B cell (primary cell): ENCODE data around the gene VWA5B1. TPM values are rescaled to one million over a fixed set of nuclear protein-coding genes. Genes with fewer than 3 reads are reported as not detected.
A peak's percentile ranks its signal among the peaks of the same experiment; 100 is the strongest.

ENCODE experiments used
- ATAC-seq: fragments of 200-7000 bp; cut with Tn5 transposase; one replicate; pipeline ENCODE4 v1.10.0; 2021; ENCODE audit warnings: low read depth, mild to moderate bottlenecking, moderate number of reproducible peaks, moderate library complexity
- CTCF ChIA-PET: fragments of 350-600 bp; sonication (Branson Sonifier 250); formaldehyde crosslinking; loops from one replicate; lab custom pipeline; 2021; ENCODE audit warnings: antibody characterized with exemption, inconsistent platforms; lab: Charles Lee
- POLR2A ChIA-PET: fragments of 350-600 bp; sonication (Branson Sonifier 250); formaldehyde crosslinking; loops from one replicate; lab custom pipeline; 2021; ENCODE audit warnings: antibody characterized with exemption; lab: Charles Lee
- DNase-seq: peaks from one replicate; pipeline ENCODE4 v3.0.0; 2013
- H2AFZ ChIP-seq: 2 replicates; pipeline ENCODE4 v1.6.1; 2012; ENCODE audit warnings: mild to moderate bottlenecking, low read depth, low read length; ENCODE audit not compliant: insufficient read depth, poor library complexity, severe bottlenecking
- H3K27ac ChIP-seq, 2 donors: 1 replicate in 1 of 2; 2 replicates in 1 of 2; pipeline ENCODE4 v1.5.1; 2012 to 2013; ENCODE audit warnings: low read length in 2 of 2, mild to moderate bottlenecking in 2 of 2, moderate library complexity in 1 of 2
- H3K27me3 ChIP-seq, 4 experiments: fragments of 200-600 bp in 1 of 4; sonication (generic) in 1 of 4; replicated peaks in 1 of 4; 1 replicate in 2 of 4; 2 replicates in 2 of 4; pipeline versions ENCODE4 v1.6.1 to v1.7.0; 2013 to 2016; ENCODE audit warnings: low read length in 3 of 4, mild to moderate bottlenecking in 2 of 4, mixed read lengths in 1 of 4, moderate library complexity in 1 of 4; ENCODE audit not compliant: insufficient read depth in 4 of 4, control insufficient read depth in 3 of 4; ENCODE audit errors: control extremely low read depth in 1 of 4
- H3K36me3 ChIP-seq, 2 experiments: replicated peaks in 1 of 2; 1 replicate in 1 of 2; 2 replicates in 1 of 2; pipeline versions ENCODE4 v1.6.1 to v1.7.1; 2013; ENCODE audit warnings: low read length in 1 of 2; ENCODE audit not compliant: insufficient read depth in 2 of 2, control insufficient read depth in 1 of 2; ENCODE audit errors: control extremely low read depth in 1 of 2, extremely low read depth in 1 of 2
- H3K4me1 ChIP-seq, 2 donors: fragments of 200-600 bp in 1 of 2; sonication (generic) in 1 of 2; 1 replicate in 1 of 2; 2 replicates in 1 of 2; pipeline versions ENCODE4 v1.5.1 to v1.6.1; 2013 to 2017; ENCODE audit warnings: low read length in 2 of 2; ENCODE audit not compliant: control insufficient read depth in 2 of 2, insufficient read depth in 2 of 2
- H3K4me2 ChIP-seq: replicated peaks from 2 replicates; pipeline ENCODE3; 2012; ENCODE audit warnings: mild to moderate bottlenecking, low read depth, low read length; ENCODE audit not compliant: poor library complexity, severe bottlenecking
- H3K4me3 ChIP-seq, 5 experiments: fragments of 200-600 bp in 1 of 5; sonication (generic) in 1 of 5; 1 replicate in 3 of 5; 2 replicates in 2 of 5; pipeline versions ENCODE4 v1.5.1 to v1.7.0; 2011 to 2016; ENCODE audit warnings: low read length in 4 of 5, mild to moderate bottlenecking in 4 of 5, low read depth in 2 of 5, control low read depth in 1 of 5, moderate library complexity in 1 of 5; ENCODE audit not compliant: insufficient read depth in 1 of 5; ENCODE audit errors: control extremely low read depth in 1 of 5, extremely low read depth in 1 of 5
- H3K79me2 ChIP-seq: fragments of 200-600 bp; sonication (generic); one replicate; pipeline ENCODE4 v1.6.0; 2016; ENCODE audit warnings: low read length; ENCODE audit not compliant: control insufficient read depth, insufficient read depth
- H3K9ac ChIP-seq: fragments of 200-600 bp; sonication (generic); 2 replicates; pipeline ENCODE4 v1.6.1; 2017; ENCODE audit warnings: mild to moderate bottlenecking, low read length, moderate library complexity
- H3K9me3 ChIP-seq, 3 donors: one replicate each; pipeline versions ENCODE4 v1.6.1 to v1.7.1; 2013; ENCODE audit warnings: low read length in 2 of 3; ENCODE audit not compliant: control insufficient read depth in 2 of 3, insufficient read depth in 1 of 3; ENCODE audit errors: control extremely low read depth in 1 of 3
- H4K20me1 ChIP-seq: 2 replicates; pipeline ENCODE4 v1.6.0; 2012; ENCODE audit warnings: mild to moderate bottlenecking, low read length; ENCODE audit not compliant: insufficient read depth, control insufficient read depth, poor library complexity, severe bottlenecking
- H3K27ac Mint-ChIP-seq: one replicate; pipeline ENCODE4 v1.8.0; 2021; ENCODE audit warnings: mixed read lengths
- H3K27me3 Mint-ChIP-seq: one replicate; pipeline ENCODE4 v1.8.0; 2021; ENCODE audit warnings: mixed read lengths
- H3K4me1 Mint-ChIP-seq: one replicate; pipeline ENCODE4 v1.8.0; 2021; ENCODE audit warnings: mixed read lengths
- H3K4me3 Mint-ChIP-seq: one replicate; pipeline ENCODE4 v1.8.0; 2021; ENCODE audit warnings: mixed read lengths
- H3K9me3 Mint-ChIP-seq: one replicate; pipeline ENCODE4 v1.8.0; 2022; ENCODE audit warnings: mixed read lengths; ENCODE audit not compliant: insufficient read depth
- EZH2 ChIP-seq: IDR thresholded peaks from 2 replicates; pipeline ENCODE4 v1.6.1; 2012; ENCODE audit warnings: borderline replicate concordance, low read depth, mild to moderate bottlenecking, moderate library complexity, low read length; ENCODE audit not compliant: insufficient read depth, poor library complexity, severe bottlenecking
- WGBS: methylation state at CpG from one replicate; pipeline ENCODE4 v1.1.5; 2013; ENCODE audit warnings: missing lambda C conversion rate; ENCODE audit not compliant: insufficient coverage; 5-methylcytosine and 5-hydroxymethylcytosine counted together
- intact Hi-C: fragments of 100-400 bp; cut with micrococcal nuclease; formaldehyde crosslinking; loops from one replicate; pipeline ENCODE4 v1.10.0; 2022
- polyA plus RNA-seq: library from polyadenylated mRNA; depleted of rRNA; stranded (reverse); fragments of >200 nt; gene quantifications from 2 replicates; pipeline ENCODE4 v1.2.3, GENCODE V29; 2012
- total RNA-seq, 2 donors: library from RNA; stranded (reverse); fragments of 120-200 nt in 1 of 2; gene quantifications; 1 replicate in 1 of 2; 2 replicates in 1 of 2; pipeline versions ENCODE4 v1.2.3 to v1.2.4, GENCODE V29; 2013 to 2022
- TF ChIP-seq, protein P1 (sequence below): fragments of 200-600 bp; IDR thresholded peaks from one replicate; pipeline ENCODE4 v1.8.0; 2022; ENCODE audit warnings: antibody characterized with exemption, mild to moderate bottlenecking

Gene VWA5B1
- total and polyA plus RNA-seq, 2 donors (not counting 1 experiment from before 2014, with no cell fraction given) = not detected

DNA sequence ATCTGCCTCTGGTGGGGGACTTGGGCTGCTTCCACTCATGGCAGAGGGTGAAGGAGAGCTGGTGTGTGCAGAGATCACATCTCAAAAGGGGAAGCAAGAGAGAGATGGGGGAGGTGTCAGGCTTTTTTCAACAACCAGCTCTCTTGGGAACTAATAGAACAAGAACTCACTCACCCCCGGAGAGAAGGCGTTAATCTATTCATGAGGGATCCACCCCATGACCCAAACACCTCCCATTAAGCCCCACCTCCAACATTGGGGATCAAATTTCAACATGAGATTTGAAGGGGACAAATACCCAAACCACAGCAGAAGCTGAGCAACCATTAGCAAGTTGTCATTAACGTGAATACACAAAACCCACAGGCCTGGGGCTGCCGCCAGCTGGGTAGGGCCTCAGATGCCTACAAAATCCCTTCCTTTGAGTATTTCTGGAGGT is 12.0 kb upstream of the VWA5B1 start:
- Mint-ChIP-seq H3K4me1 (peaks cover 17% of the 10 kb centered on the region), H3K4me3 (no peak overlapping the region), H3K27me3 (peaks cover 27% of the 10 kb centered on the region), H3K27ac (peak overlapping the region; percentile 44), H3K9me3 (no peaks in the 10 kb centered on the region)
- H3K4me3 ChIP-seq = no peak overlapping the region
- H3K27ac ChIP-seq = no peak overlapping the region
- H4K20me1 ChIP-seq = no peaks in the 10 kb centered on the region
- intact Hi-C loops = no loop called here
- peaks cover 0 to 3% (median 0%) of the 10 kb centered on the region in 4 experiments for H3K27me3 ChIP-seq
- no peak overlapping the region for H3K9ac ChIP-seq
- no peak overlapping the region for H2AFZ ChIP-seq
- DNase-seq = peak; percentile 39
- H3K79me2 ChIP-seq = no peaks in the 10 kb centered on the region
- ChIA-PET POLR2A (no interaction called here), CTCF (no interaction called here)
- H3K36me3 ChIP-seq = no peaks in the 10 kb centered on the region
- 24% methylated on average over 3 of the region's 4 CpGs for WGBS
- no peaks in the 10 kb centered on the region for H3K9me3 ChIP-seq
- ATAC-seq = peak; percentile 75
- no peak for TF ChIP-seq EZH2
- TF ChIP-seq, protein P1, sequence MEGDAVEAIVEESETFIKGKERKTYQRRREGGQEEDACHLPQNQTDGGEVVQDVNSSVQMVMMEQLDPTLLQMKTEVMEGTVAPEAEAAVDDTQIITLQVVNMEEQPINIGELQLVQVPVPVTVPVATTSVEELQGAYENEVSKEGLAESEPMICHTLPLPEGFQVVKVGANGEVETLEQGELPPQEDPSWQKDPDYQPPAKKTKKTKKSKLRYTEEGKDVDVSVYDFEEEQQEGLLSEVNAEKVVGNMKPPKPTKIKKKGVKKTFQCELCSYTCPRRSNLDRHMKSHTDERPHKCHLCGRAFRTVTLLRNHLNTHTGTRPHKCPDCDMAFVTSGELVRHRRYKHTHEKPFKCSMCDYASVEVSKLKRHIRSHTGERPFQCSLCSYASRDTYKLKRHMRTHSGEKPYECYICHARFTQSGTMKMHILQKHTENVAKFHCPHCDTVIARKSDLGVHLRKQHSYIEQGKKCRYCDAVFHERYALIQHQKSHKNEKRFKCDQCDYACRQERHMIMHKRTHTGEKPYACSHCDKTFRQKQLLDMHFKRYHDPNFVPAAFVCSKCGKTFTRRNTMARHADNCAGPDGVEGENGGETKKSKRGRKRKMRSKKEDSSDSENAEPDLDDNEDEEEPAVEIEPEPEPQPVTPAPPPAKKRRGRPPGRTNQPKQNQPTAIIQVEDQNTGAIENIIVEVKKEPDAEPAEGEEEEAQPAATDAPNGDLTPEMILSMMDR = no peak
- H3K4me1 ChIP-seq = peaks cover 3 to 16% of the 10 kb centered on the region in 2 donors
- H3K4me2 ChIP-seq = peak overlapping the region; percentile 9

DNA sequence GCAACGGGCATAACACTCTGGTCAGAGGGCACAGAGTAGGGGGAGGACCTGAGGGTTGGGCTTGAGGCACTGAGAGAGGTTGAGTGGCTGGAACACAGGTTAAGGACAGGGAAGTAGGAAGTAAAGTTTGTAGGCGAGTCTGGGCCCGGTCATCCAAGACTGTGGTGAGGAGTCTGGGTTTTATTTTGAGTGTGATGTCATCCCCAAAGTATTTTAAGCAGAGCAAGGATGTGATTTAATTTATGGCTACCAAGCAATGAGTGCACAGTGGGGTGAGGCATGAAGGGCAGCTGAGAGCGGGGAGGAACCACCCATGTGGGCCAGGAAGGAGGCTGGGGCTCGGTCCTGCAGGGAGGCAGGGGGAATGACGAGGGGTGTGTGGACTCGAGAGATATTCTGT is 11.2 kb upstream of the VWA5B1 start:
- TF ChIP-seq, protein P1 = no peak
- TF ChIP-seq EZH2 = no peak
- Histone ChIP-seq H3K4me1 (peaks cover 3 to 16% of the 10 kb centered on the region in 2 donors), H4K20me1 (no peaks in the 10 kb centered on the region), H3K36me3 (no peaks in the 10 kb centered on the region), H3K9ac (no peak overlapping the region), H3K27ac (no peak overlapping the region), H3K27me3 (peaks cover 0 to 3% (median 0%) of the 10 kb centered on the region in 4 experiments), H3K79me2 (no peaks in the 10 kb centered on the region), H2AFZ (no peak overlapping the region), H3K4me2 (no peak overlapping the region), H3K4me3 (no peak overlapping the region), H3K9me3 (no peaks in the 10 kb centered on the region)
- peaks cover 28% of the 10 kb centered on the region for H3K27me3 Mint-ChIP-seq
- H3K9me3 Mint-ChIP-seq = no peaks in the 10 kb centered on the region
- no peak overlapping the region for H3K4me3 Mint-ChIP-seq
- CTCF ChIA-PET = interaction anchor here (0.6 kb wide), 1 partner anchor 758 kb away, joined by 3 read pairs; no protein-coding TSS in a partner anchor
- POLR2A ChIA-PET = no interaction called here
- DNase-seq (no peak), ATAC-seq (peak; percentile 41)
- no peak overlapping the region for H3K27ac Mint-ChIP-seq
- H3K4me1 Mint-ChIP-seq = peaks cover 17% of the 10 kb centered on the region
- intact Hi-C loops = no loop called here
- WGBS = 74% methylated on average over 7 of the region's 7 CpGs
